Activated T-helper 17 cell treated with anti-CD3 and anti-CD28 coated beads, Interleukin-2, amount 50 U/mL, for 72 hours (primary cell): ENCODE data around the gene ADH1B. TPM values are rescaled to one million over a fixed set of nuclear protein-coding genes. Genes with fewer than 3 reads are reported as not detected.

Experiments used
- ATAC-seq: fragments of 150-1000 bp; cut with Tn5 transposase; replicated peaks from 2 replicates; pipeline ENCODE4 v1.10.0; 2021; ENCODE audit warnings: mild to moderate bottlenecking, moderate library complexity
- H3K27ac Mint-ChIP-seq: one replicate; pipeline ENCODE4 v1.8.0; 2022; ENCODE audit warnings: mixed read lengths
- H3K27me3 Mint-ChIP-seq: one replicate; pipeline ENCODE4 v1.8.0; 2022; ENCODE audit warnings: mixed read lengths
- H3K36me3 Mint-ChIP-seq: one replicate; pipeline ENCODE4 v1.8.0; 2022; ENCODE audit warnings: low read depth, mild to moderate bottlenecking, mixed read lengths
- H3K4me1 Mint-ChIP-seq: one replicate; pipeline ENCODE4 v1.8.0; 2022; ENCODE audit warnings: mixed read lengths
- H3K4me3 Mint-ChIP-seq: one replicate; pipeline ENCODE4 v1.8.0; 2022; ENCODE audit warnings: mild to moderate bottlenecking, mixed read lengths
- H3K9me3 Mint-ChIP-seq: one replicate; pipeline ENCODE4 v1.8.0; 2022; ENCODE audit warnings: mixed read lengths
- total RNA-seq, 2 donors: library from RNA; stranded (reverse); gene quantifications; one replicate each; pipeline ENCODE4 v1.2.3, GENCODE V29; 2022

ADH1B gene
- total RNA-seq, 2 donors from 2014 or later = not detected

- H3K27me3 Mint-ChIP-seq = no peaks in the 10 kb centered on the region
- no peaks in the 10 kb centered on the region for H3K4me1 Mint-ChIP-seq
- no peaks in the 10 kb centered on the region for H3K36me3 Mint-ChIP-seq
- H3K9me3 Mint-ChIP-seq = peaks cover 4% of the 10 kb centered on the region
- H3K27ac Mint-ChIP-seq = no peak overlapping the region
- H3K4me3 Mint-ChIP-seq = no peak overlapping the region
- no peak for ATAC-seq
Measured at GRCh38 chr4:99301376-99302164, 19.6 kb downstream of the ADH1B start.

- ATAC-seq = no peak
- H3K9me3 Mint-ChIP-seq = peaks cover 7% of the 10 kb centered on the region
Measured at GRCh38 chr4:99300934-99301333, 20.3 kb downstream of the ADH1B start.

GRCh38 chr4:99293357-99293756, 27.8 kb downstream of the ADH1B start:
- Mint-ChIP-seq H3K4me3 (no peak overlapping the region), H3K27ac (no peak overlapping the region), H3K36me3 (no peaks in the 10 kb centered on the region), H3K27me3 (peaks cover 11% of the 10 kb centered on the region), H3K4me1 (no peaks in the 10 kb centered on the region), H3K9me3 (peaks cover 14% of the 10 kb centered on the region)
- no peak for ATAC-seq

More at GRCh38 chr4:99300934-99301333, 20.3 kb downstream of the ADH1B start:
- no peaks in the 10 kb centered on the region for H3K4me1 Mint-ChIP-seq
- H3K4me3 Mint-ChIP-seq = no peak overlapping the region
- H3K36me3 Mint-ChIP-seq = no peaks in the 10 kb centered on the region
- no peak overlapping the region for H3K27ac Mint-ChIP-seq
- no peaks in the 10 kb centered on the region for H3K27me3 Mint-ChIP-seq

- no peak for ATAC-seq
- no peaks in the 10 kb centered on the region for H3K36me3 Mint-ChIP-seq
- no peaks in the 10 kb centered on the region for H3K4me1 Mint-ChIP-seq
- H3K4me3 Mint-ChIP-seq = no peak within 1 kb of the TSS
- H3K27me3 Mint-ChIP-seq = peaks cover 11% of the 10 kb centered on the region
- H3K9me3 Mint-ChIP-seq = peaks cover 13% of the 10 kb centered on the region
- H3K27ac Mint-ChIP-seq = no peak within 1 kb of the TSS
Measured at GRCh38 chr4:99290848-99291786, 30.1 kb downstream of the ADH1B start, which contains the start of gene ADH1A. Gene ADH1A (minus strand): TSS chr4:99290985. CDS start chr4:99290914, 71 bp downstream.

GRCh38 chr4:99285387-99285786, 35.8 kb downstream of the ADH1B start:
- H3K36me3 Mint-ChIP-seq = no peaks in the 10 kb centered on the region
- H3K4me1 Mint-ChIP-seq = no peaks in the 10 kb centered on the region
- no peak overlapping the region for H3K4me3 Mint-ChIP-seq
- no peak overlapping the region for H3K27ac Mint-ChIP-seq
- H3K27me3 Mint-ChIP-seq = no peaks in the 10 kb centered on the region
- ATAC-seq = no peak
- H3K9me3 Mint-ChIP-seq = no peaks in the 10 kb centered on the region

GRCh38 chr4:99282731-99283130, 38.5 kb downstream of the ADH1B start:
- H3K36me3 Mint-ChIP-seq = no peaks in the 10 kb centered on the region
- H3K4me3 Mint-ChIP-seq = no peak overlapping the region
- H3K27me3 Mint-ChIP-seq = no peaks in the 10 kb centered on the region
- H3K27ac Mint-ChIP-seq = no peak overlapping the region
- no peaks in the 10 kb centered on the region for H3K4me1 Mint-ChIP-seq
- H3K9me3 Mint-ChIP-seq = no peaks in the 10 kb centered on the region
- ATAC-seq = no peak

- Mint-ChIP-seq H3K36me3 (no peaks in the 10 kb centered on the region), H3K27me3 (no peaks in the 10 kb centered on the region), H3K27ac (no peak overlapping the region), H3K4me3 (no peak overlapping the region), H3K9me3 (no peaks in the 10 kb centered on the region), H3K4me1 (no peaks in the 10 kb centered on the region)
- no peak for ATAC-seq
Measured at GRCh38 chr4:99281261-99281660, 39.9 kb downstream of the ADH1B start.

GRCh38 chr4:99276417-99276816, 44.8 kb downstream of the ADH1B start:
- Mint-ChIP-seq H3K4me1 (no peaks in the 10 kb centered on the region), H3K4me3 (no peak overlapping the region), H3K27ac (no peak overlapping the region), H3K36me3 (no peaks in the 10 kb centered on the region), H3K27me3 (no peaks in the 10 kb centered on the region), H3K9me3 (no peaks in the 10 kb centered on the region)
- ATAC-seq = no peak

GRCh38 chr4:99275885-99276284, 45.3 kb downstream of the ADH1B start:
- Mint-ChIP-seq H3K9me3 (no peaks in the 10 kb centered on the region), H3K27ac (no peak overlapping the region), H3K4me1 (no peaks in the 10 kb centered on the region), H3K4me3 (no peak overlapping the region), H3K36me3 (no peaks in the 10 kb centered on the region), H3K27me3 (no peaks in the 10 kb centered on the region)
- no peak for ATAC-seq

- Mint-ChIP-seq H3K9me3 (no peaks in the 10 kb centered on the region), H3K36me3 (no peaks in the 10 kb centered on the region), H3K27me3 (no peaks in the 10 kb centered on the region), H3K4me3 (no peak overlapping the region), H3K27ac (no peak overlapping the region), H3K4me1 (no peaks in the 10 kb centered on the region)
- ATAC-seq = no peak
Measured at GRCh38 chr4:99275050-99275449, 46.2 kb downstream of the ADH1B start.

GRCh38 chr4:99273704-99274103, 47.5 kb downstream of the ADH1B start:
- no peak for ATAC-seq
- Mint-ChIP-seq H3K4me1 (no peaks in the 10 kb centered on the region), H3K4me3 (no peak overlapping the region), H3K36me3 (no peaks in the 10 kb centered on the region), H3K9me3 (peaks cover 3% of the 10 kb centered on the region), H3K27me3 (peaks cover 3% of the 10 kb centered on the region), H3K27ac (no peak overlapping the region)

- no peaks in the 10 kb centered on the region for H3K36me3 Mint-ChIP-seq
- H3K4me3 Mint-ChIP-seq = no peak overlapping the region
- H3K4me1 Mint-ChIP-seq = no peaks in the 10 kb centered on the region
- H3K27ac Mint-ChIP-seq = no peak overlapping the region
- no peak for ATAC-seq
- H3K27me3 Mint-ChIP-seq = peaks cover 7% of the 10 kb centered on the region
- peaks cover 9% of the 10 kb centered on the region for H3K9me3 Mint-ChIP-seq
Measured at GRCh38 chr4:99264927-99265326, 56.3 kb downstream of the ADH1B start.
